Activated T-helper 9 cell treated with anti-CD3 and anti-CD28 coated beads, Interleukin-2, amount 50 U/mL, for 16 hours (primary cell): Measurements from ENCODE around the gene STARD13.

Experiments used
- DNase-seq: peaks from one replicate; pipeline ENCODE4 v3.0.0-alpha.2; 2020; ENCODE audit warnings: low read depth

The STARD13 gene

DNA sequence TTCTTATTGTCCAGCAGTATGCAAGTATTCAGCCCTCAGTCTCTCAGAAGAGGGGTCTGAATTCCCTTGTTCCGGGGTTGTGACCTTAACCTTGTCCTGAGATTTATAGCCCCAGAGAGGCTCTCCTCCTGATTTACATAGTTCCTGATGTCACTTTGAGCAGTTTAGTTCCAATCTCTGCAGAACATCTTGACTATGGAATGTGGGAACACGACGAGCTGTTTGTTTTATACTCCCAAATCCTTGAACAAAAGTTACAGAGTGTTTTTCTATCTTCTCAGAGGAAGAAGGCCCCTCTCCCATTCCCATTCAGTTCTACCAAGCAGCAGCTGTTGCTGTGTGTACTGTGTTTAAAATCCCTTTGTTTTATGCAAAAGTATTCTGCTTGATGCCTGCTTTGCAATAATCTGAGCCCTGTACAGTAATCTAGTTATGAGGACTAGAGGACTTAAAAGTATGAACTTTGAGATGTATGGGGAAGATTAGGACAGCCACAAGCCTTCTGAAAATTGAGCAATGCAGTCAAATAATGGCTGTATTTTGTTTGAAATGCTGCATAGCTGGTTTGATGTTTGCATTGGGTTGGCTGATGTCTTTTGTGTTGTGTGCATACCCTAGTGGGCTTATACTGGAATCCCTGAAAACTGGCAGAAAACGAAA is 194.7 kb downstream of the STARD13 start:
- DNase-seq, result no peak

DNA sequence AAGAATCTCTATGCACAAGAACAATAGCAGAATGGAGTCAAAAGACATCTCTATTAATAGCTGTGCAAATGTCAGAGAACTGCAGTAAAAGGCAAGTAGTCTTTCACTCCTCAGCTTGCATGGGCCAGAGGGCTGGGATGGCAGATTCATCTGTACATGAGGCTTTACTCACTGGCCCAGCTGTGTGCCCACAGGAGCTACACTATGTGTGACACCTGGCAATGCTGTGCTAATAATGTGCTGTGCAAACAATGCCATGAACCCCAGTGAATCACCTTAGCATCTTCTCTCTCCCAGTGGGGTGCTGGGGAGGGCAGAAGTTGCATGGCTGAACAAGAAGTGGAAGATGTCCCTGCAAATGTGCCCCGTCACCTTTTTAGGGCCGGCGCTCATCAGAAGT is 196.2 kb downstream of the STARD13 start:
- DNase-seq, result no peak

DNA sequence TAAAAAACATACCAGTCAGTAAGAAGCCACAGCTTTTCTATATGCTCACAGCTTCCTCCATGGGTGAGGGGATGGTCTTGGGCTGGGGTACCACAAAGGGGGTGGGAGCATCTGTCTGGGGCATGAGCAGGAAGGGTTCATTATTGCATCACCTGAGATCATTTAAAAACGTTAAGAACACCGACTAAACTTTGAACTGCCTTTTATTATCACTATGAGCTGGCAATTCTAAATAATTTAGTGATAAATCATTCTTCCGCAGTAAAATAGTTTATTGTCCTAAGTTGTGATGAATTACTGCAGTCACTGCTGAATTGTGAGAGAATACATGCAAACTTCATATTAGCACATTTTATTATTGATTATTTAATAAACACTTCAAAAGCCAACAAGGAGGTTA is 197.8 kb downstream of the STARD13 start:
- DNase-seq, result no peak

DNA sequence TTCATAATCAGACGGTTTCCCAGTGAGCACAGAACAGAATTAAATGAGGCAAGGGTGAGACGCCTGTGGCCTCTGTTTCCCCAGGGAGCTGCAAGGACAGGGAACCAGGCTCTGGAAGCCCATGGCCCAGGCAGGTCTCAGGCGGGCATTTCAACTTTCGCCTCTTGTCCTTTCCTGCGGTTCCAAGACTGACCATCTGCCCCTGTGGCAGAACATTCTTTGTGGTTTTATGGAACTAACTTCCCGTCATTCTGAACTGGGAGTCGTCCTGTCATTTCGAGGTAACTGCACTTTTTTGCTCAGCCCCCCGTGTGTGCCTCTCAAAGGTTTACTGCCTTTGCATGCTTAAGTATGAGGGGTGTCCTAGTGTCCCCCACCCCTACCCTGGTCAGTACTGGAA is 198.5 kb downstream of the STARD13 start:
- DNase-seq, result no peak

DNA sequence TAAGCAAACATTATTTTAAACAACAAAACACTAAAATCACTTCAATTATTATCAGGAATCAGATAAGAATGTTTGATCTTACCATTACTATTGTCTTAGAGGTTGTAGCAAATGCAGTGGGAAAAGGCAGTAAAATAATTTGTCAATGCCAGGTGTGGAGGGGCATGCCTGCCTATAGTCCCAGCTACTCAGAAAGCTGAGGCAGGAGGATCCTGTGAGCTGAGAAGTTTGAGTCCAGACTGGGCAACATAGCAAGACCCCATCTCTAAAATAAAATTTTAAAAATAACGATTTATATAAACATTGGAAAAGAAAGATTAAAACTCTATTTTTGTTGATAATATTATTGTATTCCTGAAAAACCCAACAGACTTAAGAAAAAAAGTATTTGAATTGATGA is 202.5 kb downstream of the STARD13 start:
- no peak for DNase-seq

DNA sequence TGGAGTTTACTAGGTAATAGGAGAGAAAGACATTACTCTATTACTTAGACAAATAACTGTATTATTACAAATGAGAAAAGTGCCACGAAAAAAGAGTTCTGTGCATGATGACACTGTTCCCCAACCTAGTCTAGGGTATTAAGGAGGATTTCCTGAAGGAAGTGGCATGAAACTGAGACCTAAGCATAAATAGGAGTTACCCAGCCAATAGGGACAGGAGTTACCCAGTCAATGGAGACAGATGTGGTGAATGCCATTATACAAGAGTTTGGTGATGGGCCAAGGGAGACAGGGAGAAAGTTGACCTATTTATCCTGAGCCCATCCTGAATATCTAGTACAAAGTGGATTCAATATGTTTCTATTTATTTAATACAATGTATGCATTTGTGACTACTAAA is 203.9 kb downstream of the STARD13 start:
- no peak for DNase-seq

DNA sequence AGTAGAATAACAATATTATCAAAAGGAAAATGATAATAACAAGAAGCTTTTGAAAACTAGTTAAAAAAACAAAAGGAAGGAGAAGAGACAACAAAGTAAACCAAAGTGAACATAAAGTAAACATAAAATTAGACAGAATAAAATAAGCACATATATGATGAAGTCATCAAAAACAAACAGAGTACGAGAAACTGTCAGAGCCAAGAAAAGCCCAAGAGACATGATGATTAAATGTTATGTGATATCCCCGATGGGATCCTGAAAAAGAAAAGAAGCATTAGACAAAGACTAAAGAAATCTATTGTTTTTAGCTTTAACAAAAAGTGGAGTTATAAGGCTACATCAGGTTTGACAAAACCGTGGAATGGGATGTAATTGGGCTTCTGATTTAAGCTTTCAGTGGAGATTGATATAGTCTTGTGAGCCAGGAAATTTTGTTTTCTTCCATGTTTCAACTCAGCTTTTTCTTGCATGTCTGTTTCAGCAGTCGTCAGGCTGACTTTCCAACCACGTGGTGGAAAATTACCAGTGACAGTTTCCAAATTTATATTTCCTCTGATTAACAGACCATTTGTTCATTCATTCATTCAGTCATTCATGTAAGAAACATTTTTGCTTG is 204.5 kb downstream of the STARD13 start:
- DNase-seq, result no peak

DNA sequence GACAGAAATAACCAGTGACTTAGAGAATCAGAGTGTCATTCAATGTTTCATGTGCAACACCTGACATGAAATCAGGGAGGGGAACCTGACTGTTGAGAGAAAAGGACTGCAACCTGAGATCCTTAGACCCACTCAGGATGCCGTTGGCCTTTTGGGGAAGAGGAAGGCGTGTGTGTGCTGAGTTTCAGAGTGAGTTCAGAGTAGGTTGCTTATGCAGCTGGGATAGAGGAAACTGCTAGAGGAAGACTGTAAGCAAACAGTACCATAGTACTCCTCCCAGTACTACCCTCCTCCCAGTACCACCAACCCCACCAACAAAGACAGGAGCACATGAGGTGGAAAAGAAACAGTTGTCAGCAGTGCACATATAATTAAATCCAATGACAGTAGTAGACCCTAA is 205.6 kb downstream of the STARD13 start:
- no peak for DNase-seq

DNA sequence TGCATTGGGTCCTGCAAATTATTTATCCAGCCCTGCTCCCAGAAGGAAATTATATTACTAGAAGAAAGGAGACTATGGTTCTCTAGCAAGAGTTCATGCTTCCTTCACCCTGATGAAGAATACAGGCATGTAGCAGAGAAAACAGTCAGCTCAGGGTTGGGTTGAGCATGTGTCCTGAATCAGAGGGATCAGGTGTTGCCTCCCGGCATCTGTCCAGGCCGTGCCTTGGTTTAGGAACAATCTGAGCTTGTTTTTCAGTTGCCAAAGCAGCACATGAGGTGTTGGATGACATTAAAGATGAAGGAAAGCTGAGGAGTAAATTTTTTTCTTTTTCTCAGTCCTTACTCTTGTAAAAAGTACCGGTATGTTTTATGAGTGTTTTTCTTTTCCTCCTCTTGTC is 207.3 kb downstream of the STARD13 start:
- no peak for DNase-seq

DNA sequence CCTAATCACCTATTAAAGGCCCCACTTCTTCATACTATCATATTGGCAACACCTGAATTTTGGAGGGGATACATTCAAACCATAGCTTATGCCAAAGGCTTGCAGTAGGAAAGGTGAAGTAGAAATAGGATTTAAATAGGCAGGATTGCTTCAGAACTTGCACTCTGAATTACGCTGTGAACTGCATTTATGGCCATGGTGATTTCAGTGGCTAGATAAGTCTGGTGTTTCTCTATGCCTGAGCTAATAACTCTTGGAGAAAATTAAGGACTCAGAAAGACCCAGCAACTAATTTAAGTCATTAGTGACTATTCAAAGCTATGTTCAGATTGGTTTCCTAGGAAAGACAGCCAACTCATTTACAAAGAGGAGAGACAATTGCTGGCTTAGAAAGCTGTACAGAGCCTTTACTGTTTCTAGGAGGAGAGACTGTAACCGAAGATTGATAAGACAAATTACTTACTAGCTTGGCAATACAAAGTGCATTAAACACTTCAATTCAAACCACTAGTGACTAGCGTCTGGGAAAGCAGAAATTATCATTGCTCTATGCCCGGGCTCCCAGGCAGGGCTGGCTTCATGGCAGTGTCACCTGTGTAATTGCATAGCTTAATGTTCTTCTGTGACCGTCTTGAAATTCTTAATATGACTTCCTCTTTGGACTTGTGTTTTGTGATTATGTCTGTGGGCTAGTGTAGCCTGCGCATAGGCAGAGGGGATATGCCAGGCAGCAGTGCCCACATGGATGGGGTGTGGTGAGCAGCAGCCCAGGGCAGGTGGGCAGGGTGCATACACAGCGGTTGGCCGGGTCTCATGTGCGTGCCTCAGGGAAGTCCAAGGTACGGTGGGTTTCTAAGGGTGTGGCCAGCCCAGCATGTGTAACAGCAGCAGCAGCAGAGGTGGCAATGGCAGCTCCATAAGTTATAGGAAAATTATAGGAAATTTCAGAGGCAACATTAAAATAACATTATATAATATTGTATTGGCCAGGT is 209.3 kb downstream of the STARD13 start:
- DNase-seq, result no peak

DNA sequence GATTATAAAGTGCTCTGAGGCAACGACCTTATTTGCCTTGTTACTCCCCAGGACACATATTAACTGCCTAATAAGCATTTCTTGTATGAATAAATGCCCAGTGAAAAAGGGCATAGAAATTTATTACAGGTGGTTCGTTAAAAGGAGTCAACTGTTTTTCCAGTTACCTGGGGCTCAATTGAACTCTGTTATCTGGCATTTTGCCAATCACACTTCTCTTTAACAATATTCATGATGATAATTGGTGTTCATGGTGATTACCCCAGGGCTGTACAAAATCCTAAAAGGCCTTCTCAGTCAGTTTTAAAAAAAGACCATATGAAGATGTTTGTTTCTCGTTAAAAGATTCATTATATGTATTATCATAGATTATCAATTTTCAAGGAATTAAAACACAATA is 212.2 kb downstream of the STARD13 start:
- no peak for DNase-seq

DNA sequence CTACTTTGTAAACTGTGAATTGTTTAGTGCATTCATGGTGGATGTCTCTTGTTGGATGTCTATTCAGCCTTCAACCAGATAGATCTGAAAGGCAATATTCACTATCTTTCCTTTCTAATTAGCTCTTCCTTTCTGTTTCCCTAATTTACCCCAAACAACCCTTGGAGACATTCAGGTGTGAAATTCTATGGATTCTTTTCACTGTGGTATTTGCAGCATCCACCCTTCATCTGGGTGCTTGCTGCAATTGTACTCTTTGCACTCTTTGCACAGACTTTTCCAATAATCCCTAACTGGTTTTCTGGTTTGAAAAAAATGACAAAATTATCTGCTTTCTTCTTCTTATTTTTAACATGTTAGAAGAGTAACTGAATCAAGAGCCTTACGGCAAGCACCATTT is 212.8 kb downstream of the STARD13 start:
- no peak for DNase-seq

DNA sequence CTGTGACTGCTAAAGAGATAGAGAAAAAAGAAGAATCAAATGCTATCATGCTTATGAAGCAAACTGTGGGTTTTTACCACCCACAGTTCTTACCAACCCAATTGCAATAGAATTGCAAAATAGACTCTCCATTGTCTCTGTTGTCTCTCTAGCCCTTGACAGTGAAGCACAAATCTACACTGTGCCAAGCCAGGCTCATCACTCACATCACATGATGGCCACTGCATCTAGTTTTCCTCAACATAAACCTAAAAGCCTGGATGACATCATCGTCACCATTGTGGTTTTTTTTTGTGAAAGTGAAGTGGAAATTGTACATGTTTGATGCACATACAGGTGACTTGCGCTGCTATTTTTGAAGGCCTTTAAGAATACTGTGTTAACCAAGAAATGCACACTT is 213.3 kb downstream of the STARD13 start:
- DNase-seq, result no peak

DNA sequence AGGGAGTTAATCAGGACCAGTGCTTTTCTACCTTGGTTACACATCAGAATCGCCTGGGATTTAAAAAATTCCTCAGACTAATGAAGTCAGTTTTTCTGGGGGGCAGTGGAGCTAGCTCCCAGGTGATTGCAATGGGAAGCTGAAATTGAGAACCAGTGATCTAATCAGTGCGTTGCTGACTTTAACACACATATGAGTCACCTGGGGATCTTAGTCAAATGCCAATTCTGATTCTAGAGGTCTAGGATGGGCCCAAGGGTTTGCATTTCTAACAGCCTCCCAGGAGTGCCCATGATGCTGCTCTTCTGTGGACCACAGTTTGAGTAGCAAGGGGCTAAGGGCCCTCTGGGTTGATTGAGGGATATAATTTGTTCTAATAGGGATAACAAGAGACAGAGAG is 214.8 kb downstream of the STARD13 start:
- no peak for DNase-seq

DNA sequence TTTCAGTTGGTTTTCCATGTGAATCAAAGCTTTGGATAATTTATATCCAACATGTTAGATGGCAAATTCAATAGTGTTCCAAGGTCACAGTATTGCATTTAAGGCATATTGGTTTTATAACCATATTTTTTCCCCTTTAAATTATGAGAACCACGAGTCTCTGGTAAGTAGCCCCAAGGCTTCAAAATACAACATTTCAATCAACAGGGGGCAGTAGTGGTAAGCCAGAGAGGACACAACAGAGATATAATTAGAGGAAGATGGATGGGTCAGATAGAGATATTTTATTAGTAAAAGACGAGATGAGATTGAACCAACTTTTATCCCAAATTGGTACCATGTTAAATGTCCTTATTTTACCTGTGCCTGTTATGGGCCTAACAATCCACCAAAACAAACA is 216.2 kb downstream of the STARD13 start:
- no peak for DNase-seq

DNA sequence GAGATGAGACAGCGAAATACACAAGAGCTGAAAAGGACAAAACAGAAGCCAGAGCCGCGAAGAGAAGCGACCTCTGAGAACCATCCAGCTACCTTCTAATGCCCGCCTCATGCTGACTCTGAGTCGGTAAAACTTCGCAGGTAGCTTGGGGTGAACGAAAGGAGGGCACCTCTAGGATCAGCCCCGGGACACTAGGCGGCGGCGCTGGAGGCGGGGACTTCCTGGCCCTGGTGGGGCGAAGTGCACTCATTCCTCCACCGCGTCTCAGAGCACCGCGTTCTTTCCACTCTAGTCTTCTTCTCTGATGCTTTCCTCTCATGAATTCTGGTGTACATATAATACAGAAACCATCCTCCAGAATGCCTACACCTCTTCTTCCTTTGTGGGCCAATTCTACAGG is 219.2 kb downstream of the STARD13 start:
- DNase-seq, result no peak

DNA sequence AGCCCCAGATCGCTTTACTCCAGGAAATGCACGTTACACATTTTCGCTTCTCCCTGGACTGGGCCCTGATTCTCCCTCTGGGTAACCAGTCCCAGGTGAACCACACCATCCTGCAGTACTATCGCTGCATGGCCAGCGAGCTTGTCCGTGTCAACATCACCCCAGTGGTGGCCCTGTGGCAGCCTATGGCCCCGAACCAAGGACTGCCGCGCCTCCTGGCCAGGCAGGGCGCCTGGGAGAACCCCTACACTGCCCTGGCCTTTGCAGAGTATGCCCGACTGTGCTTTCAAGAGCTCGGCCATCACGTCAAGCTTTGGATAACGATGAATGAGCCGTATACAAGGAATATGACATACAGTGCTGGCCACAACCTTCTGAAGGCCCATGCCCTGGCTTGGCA is 224.7 kb downstream of the STARD13 start:
- no peak for DNase-seq

DNA sequence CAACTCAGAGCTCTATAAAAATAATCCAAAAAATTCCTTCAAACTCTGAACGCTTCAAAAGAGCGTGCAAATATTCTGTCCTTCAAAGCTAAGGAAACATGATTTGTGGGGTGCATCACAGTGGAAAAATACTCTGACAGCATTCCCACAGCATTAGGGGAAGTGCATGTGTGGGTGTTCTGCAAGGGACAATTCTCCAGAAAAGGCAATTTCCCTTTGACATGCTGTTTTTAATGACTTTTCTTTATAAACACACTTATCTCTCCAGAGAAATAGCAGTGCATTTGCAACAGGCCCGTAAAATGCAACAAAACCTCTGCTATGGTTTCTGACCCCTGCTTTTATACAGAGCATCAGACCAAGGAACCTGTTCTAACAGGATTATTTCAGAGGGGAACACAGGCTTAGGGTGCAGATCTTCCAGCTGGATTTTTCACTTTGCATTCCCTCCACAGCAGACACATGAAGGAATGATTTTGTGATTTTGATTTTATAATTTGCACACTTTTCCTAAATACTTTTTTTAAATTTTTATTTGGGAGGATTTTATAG is 226.7 kb downstream of the STARD13 start:
- DNase-seq, result no peak

DNA sequence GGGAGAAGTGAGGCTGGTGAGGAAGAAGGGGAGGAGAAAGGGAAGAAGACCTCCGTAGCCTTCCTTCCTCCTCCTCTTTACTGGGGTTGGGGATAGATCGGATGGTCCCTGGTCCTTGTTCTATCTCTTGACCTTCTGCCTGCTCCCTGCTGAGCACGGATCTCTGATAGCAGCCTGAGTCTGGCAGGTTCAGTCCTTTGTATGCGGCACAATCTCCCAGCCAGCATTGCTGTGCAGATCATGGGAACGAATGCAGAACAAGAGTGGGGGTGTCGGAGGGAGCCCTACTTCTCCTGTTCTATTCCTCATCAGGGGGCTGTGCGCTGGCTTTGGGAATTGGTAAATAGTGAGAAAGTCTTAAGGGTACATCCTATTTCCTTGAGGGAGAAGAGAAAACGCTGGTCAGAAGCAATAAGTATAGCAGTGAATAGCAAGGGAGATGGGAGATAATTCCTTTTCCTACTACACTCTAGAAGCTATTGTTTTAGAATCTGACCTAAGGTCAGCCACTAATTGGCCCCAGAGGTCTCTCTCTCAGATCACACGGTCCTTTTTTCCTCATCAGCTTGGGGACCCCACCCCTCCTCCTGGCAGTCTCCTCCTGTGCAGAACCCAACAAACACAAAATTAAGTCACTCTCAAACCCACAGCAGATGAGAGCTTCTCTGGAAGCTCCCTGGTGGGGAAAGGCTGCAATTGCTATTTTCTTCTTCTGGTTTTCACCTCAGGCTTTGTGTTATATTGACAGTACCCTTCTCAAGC is 228.4 kb downstream of the STARD13 start:
- no peak for DNase-seq

DNA sequence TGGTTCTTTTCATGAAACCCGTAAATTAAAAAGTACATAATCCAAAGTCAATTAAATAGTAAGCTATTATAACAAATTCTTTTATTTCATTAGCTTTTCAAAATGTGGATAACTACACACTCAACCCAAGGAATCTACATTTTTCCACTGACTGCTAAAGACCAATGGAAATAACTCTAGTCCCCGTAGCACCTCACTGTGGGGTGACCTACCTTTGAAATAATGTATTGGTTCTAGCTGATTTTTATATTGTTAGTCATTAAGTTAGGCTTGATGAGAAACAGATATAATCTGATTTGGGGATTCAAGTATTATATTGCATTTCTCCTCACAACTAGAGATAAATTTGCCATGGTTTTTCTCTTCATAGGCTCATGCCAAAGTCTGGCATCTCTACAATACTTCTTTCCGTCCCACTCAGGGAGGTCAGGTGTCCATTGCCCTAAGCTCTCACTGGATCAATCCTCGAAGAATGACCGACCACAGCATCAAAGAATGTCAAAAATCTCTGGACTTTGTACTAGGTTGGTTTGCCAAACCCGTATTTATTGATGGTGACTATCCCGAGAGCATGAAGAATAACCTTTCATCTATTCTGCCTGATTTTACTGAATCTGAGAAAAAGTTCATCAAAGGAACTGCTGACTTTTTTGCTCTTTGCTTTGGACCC is 232.0 kb downstream of the STARD13 start:
- no peak for DNase-seq
